IPS-NIHi7 (cell line): ENCODE measurements around the gene CBX4.

ENCODE experiments used
- DNase-seq: peaks from one replicate; pipeline ENCODE4 v3.0.0; 2012; ENCODE audit warnings: mixed read lengths; ENCODE audit errors: extremely low spot score

CBX4 gene

DNA sequence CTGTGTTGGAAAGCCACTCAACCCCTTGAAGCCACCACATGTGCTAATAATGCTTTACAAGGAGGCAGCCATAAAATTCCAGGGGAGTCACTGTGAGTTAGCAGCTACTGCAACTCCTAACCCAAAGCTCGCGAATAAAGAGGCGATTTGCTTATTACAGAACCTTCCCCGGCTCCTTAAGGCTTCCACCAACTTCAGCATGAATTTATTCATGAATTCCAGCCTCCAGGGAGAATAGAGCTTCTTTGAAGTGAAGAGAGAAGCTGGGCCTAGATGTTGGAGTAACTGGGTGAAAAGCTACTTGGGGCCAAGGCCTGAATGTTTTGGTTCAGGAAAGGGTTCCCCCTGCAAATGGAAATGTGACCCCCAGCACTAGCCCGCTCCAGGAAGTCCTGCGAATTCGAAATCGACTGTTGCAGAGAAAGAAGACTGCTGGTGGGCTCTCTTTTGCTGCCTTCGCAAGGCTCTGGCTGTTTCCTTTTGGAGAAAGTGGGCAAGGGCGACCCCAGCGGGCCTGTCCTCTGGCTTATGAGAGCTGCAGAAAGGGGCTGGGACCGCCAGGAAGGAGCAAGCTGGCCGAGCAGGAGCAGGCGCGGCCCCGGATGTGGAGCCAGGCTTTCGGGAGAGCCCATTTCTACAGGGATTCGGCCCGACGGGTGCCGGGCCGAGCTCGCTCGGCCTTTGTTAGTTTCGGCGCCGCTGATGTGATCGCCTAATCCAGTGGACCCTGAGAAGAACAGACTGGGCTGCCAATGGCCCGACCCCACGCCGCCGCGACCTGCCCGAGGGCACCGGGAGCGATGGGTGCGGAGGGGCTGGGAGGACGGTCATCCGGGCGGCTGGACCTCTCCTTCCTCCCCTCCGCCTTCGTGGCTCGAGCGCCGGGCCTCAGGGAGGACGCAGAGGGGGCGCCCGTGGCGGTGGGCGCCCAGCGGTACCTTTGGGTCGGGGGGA is 50.0 kb downstream of the CBX4 start:
- peak; percentile 85 for DNase-seq

DNA sequence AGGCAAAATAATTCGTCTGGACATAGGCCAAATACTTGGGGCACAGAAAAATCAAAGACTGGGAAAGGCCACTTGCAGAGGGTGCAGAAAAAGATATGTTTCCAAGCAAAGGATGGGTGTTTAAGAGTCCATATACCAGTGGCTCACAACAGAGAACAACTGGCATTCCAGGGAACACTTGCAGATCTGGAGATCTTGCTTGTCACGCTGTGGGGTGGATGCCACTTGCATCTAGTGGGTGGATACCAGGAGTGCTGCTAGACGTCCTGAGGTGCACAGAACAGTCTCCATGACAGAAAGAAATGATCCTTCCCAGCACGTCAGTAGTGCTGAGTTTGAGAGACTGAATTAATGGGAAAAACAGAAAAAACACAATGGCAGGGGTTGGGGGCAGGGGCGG is 50.8 kb downstream of the CBX4 start:
- no peak for DNase-seq

DNA sequence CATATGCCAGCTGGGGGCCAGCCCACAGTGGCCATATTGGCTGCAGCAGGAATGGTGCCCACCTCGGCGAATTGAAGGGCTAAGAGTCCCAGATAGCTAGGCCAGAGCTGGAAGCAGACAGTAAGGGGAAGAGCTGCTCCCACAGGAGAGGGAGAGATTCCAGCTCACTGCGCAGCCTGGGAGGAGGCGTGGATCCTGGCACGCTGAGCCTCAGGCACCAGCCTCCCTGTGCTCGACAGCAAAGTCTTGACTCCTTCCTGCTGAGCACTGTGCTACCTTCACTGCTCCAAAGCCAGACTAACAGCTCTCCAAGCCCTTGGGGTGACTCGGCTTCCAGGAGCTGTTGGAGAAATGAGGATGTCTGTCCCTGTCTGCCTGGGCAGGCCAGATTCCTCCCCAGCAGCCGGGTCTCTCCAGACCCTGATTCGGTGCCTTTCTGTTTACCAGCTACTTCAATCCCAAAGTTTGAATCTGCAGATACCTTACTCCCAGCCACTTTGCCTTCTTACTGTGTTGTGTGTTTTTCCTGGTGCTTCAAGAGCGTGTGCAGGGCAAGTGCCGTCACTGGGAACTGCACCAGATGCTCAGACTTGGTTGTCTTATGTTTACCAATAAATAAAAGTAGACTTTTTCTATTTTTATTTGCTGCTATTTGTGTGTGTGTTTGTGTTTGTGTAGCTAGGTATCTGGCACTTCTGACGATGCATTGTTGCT is 52.2 kb downstream of the CBX4 start:
- DNase-seq, result no peak

DNA sequence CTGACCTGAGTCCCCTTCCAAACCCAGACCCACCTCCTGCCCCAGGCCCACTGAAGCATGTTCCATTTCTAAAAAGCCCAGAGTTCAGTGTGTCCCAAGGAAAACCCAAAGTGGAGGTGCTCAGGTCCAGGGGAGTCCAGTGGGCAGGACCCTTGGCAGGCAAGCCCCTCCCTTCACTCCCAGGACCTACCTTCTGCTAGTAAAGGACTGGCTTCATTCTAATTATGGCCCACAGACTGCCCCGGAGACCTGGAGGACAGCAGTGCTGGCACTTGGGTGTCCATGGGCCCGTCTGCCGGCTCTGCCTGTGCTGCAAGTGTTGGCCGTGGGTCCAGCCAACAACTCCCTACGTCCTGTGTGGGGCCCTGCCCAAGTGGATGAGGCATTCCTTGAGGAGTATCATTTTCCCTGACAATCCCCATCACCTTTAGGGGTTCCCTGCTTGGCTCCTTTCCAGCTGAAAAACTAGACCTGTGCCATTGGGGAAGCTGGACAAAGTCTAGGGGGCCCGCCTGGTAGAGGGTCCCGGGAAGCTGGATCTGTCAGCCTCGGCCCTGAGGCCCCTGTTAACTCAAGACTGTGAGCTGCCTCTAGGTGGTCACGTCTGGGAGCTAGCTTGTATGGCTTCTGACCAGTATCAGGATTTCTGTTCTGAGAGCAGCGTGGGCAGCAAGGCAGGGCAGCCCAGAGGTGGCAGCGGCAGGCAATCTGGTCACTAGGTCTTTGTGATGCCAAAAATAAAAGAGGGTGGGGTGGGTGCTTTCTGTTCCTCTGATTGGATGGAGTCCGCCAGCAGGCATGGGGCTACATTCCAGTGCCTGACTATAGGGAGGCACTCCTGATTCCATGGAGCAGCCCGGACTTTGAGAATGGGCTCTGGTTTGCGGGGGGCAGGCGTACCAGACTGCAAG is 53.1 kb downstream of the CBX4 start:
- no peak for DNase-seq

DNA sequence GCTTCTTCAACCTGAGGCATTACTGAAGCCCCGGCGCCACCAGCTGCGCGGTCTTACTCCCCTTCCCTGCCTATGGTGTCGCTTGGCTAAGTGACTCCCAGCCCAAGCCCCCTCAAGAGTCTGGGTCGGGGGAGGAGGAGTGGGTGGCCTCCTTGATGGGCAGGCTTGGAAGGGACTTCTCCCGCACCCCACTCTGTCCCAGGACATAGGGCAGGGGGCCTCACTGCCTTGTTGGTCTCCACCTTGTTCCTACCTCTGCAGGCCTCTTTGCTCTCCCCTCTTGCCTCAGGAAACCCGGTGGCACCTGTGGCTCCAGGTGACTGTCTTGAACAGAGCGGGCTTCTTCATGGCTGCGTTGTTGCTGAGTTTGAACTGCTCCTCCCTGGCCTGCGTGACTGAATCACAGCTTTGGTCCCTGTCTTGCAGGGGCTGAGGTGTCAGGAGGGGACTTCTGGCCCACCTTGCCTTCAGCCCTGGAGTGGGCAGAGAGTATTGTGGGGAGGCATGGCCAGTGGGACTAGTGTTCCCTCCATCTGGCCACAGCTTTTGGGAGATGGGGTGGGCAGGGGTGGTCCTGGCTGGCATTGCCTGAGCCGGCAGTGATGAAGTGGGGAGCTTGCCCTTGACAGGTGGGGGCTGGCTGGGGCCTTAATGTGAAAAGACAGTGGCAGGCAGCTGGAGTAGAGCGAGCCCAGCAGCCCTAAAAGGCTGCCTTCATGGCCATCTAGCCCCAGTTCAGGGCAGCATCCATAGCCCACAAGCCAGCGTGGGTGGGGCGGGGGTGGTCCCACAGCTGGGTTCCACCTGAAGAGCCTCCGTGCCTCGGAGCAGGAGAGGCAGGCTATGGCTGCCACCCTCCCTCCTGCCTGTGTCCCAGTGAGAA is 54.0 kb downstream of the CBX4 start:
- DNase-seq, result no peak

DNA sequence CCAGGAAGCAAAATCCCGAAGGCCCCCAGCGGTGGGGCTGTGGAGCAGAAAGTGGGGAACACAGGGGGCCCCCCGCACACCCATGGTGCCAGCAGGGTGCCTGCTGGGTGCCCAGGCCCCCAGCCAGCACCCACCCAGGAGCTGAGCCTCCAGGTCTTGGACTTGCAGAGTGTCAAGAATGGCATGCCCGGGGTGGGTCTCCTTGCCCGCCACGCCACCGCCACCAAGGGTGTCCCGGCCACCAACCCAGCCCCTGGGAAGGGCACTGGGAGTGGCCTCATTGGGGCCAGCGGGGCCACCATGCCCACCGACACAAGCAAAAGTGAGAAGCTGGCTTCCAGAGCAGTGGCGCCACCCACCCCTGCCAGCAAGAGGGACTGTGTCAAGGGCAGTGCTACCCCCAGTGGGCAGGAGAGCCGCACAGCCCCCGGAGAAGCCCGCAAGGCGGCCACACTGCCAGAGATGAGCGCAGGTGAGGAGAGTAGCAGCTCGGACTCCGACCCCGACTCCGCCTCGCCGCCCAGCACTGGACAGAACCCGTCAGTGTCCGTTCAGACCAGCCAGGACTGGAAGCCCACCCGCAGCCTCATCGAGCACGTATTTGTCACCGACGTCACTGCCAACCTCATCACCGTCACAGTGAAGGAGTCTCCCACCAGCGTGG is 54.8 kb downstream of the CBX4 start:
- DNase-seq, result no peak

DNA sequence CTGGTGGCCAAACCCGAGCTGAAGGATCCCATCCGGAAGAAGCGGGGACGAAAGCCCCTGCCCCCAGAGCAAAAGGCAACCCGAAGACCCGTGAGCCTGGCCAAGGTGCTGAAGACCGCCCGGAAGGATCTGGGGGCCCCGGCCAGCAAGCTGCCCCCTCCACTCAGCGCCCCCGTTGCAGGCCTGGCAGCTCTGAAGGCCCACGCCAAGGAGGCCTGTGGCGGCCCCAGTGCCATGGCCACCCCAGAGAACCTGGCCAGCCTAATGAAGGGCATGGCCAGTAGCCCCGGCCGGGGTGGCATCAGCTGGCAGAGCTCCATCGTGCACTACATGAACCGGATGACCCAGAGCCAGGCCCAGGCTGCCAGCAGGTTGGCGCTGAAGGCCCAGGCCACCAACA is 55.3 kb downstream of the CBX4 start:
- DNase-seq, result no peak
